GM18508 (cell line): ENCODE results near the gene DACH1.
"Not testable (repeated sequence)": the region's sequence is repeated elsewhere in the genome, so short reads cannot be mapped to it uniquely, and the experiment has no call there.

Source experiments
- ATAC-seq: cut with Tn5 transposase; IDR thresholded peaks from one replicate; pipeline ENCODE4 v1.9.1; 2021; ENCODE audit warnings: moderate number of reproducible peaks; ENCODE audit not compliant: insufficient read depth, unreplicated experiment

Gene DACH1

DNA sequence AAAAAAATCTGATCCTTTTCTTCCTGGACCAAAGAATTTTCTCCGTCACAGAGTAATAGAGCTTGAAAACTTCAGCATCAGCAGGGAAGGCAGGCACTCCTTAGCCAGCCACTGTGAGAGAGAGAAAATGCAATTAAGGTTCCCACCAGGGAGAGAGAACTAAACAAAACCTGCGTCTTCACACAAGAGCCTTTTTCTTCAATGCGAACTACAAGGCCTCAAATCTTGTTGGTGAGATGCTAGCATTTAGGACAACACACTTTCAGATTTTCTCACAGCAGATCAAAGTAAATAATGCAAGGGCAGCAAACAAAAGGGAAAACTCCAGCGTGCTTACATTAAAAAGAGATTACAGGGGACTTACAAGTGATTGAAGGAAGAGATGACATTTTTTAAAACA is 80.1 kb downstream of the DACH1 start:
- no peak for ATAC-seq

DNA sequence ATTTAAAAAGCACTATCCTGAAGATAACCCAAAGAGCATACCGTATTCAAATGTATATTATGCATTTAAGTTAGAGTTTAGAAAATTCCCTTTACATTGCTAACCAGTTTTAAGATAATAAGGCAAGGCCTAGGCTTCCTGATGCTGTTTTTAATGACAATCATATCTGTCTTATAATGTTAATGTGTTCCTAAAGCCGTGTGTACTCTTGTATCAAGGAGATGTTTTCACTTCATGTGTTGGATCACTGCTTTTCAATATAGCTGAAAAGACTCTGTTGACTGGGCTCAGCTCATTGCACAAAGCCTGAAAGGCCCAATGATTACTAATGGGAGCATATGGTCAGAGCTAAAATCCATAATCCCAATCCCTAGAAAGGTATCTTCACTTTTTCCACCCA is 81.6 kb downstream of the DACH1 start:
- no peak for ATAC-seq

DNA sequence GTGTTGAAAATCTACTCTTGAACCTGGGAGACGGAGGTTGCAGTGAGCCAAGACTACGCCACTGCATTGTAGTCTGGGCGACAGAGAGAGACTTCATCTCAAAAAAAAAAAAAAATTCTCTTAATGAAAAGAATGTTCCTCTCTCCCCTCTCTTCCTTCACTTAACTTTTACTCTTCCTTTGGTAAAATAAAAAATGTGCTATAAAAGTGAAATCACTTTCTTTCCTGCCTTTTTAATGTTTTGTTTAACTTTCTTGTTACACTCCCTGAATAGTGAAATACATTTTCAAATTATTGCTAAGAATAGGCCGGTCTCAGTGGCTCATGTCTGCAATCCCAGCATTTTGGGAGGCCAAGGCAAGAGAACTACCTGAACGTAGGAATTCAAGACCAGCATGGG is 86.5 kb downstream of the DACH1 start:
- ATAC-seq, result no peak

DNA sequence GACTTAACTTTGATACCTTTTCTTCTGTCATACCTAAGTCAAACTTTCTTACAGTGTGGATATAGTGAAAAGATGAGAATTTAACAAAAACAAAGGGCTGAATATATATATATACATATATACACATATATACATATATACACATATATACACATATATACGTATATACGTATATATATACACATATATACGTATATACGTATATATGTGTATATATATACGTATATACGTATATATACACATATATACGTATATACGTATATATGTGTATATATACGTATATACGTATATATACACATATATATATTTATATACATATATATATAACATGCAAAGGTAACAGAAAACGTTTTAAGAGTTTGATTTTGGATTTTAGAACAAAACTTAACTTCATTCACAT is 88.0 kb downstream of the DACH1 start:
- ATAC-seq, result not testable (repeated sequence)

DNA sequence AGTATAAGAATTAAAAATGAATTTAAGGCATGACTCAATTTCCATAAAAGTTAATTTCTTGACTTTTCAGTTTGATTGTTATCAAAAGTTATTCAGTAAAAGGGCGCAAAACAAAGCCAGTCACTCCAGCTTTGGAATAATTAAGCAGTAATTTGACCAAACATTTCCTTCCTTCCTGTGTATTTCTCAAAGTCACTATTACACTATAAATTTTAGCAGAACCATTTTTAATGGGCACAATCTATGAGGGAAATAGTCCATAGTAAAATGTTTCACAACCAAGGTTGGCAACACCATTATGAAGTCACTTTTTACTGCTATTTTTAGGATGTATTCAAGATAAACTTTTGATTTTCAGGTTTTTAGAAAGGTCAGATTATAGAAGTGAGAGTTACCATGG is 91.0 kb downstream of the DACH1 start:
- no peak for ATAC-seq

DNA sequence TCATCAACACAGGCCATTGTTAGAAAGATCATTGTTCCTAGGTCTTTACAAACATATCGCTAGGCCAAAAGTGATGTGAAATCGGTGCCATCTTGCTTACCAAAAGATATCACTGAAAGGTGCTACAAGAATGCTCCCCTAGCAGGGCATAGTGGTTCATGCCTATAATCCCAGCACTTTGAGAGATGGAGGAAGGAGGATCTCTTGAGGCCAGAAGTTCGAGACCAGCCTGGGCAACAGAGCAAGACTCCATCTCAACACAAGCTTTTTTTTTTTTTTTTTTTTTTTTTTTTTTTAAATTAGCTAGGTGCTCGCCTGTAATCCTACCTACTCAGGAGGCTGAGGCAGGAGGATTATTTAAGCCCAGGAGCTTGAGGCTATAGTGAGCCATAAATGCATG is 92.1 kb downstream of the DACH1 start:
- ATAC-seq, result no peak

DNA sequence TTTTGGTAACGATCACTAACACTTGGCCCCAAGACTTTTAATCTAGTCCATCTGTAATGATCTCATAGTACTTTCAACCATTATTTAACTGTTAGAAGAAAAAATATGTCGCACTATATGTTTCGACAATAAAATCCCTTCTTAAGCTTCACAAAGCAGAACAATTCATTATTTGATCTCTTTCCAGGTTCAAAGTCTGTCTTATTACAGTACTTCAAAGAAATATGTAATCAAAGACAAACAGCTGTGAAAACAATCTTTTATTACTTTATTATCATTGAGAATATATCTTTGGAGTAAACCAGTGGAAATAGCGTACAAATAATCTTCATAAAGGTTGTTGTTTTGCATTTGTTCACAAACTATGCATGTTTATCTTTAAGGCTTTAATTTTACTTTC is 93.5 kb downstream of the DACH1 start:
- ATAC-seq, result no peak

DNA sequence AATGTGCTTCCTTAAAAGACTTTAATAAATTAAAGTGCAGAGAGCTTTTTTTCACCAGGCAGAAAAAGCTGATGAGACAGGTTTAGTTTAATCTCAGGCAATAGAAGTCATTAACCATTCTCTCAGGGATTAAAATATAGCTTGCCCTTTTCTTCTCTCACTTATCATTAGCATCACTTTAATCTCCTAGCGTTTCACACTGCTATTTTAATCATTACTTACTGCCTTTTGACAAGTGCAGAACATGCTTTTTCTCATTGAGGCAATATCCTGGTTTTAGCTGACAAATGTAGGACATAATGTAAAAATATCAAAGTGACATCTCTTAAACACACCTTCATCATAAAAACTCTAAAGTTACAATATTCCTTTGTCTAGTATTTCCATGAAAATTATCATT is 94.6 kb downstream of the DACH1 start:
- no peak for ATAC-seq

DNA sequence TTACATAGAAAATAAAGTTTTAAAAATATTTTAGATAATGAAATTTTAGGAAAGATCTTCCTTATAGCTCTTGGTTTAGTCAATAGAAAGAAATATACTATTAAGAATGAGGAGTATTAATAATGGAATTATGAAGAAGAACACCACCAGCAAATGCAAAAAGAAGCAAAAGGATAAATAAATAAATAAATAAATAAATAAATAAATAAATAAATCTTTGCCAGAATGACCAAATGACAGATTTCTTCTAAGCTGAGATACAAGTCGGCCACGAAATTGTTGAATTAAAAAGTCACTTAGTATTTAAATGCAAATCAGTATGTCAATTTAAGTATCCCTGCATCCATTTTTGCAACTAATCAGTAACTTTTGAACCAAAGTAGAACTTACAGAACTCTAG is 95.9 kb downstream of the DACH1 start:
- no peak for ATAC-seq

DNA sequence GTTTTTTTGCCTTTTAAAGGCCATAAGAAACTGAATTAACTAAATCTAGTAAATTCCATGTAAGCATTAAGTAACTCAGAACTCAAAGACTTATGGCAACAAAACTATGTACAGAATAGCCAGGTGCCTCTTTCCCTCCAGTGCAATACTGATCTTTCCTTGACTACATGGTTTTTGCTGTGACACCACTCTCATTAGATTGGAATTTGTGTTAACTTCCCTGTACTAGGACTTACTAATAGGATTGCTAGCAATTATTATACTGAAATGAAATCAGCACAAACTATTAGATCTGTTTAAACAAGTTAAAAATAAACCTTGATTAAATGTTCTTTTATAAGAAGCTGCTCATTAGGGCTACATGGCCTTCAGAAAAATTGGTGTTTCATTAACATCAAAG is 96.3 kb downstream of the DACH1 start:
- ATAC-seq, result no peak

DNA sequence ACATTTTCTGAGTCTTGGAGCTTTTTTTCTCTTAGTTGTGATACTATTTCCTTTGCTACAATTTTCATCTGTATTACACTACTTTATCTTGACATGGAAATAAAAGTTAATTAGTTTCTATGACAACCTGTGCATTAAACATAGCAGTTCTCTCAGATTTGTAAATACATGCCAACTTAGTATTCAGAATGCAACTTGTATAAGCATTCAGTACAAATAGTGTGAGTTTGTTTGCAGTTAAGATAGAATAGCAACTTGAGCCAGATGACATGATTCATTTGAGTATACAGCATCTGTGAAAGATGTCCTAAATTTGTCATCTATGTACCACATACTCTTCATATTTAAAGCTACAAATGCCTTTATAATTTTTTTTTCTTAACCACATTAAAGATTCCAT is 98.1 kb downstream of the DACH1 start:
- no peak for ATAC-seq

DNA sequence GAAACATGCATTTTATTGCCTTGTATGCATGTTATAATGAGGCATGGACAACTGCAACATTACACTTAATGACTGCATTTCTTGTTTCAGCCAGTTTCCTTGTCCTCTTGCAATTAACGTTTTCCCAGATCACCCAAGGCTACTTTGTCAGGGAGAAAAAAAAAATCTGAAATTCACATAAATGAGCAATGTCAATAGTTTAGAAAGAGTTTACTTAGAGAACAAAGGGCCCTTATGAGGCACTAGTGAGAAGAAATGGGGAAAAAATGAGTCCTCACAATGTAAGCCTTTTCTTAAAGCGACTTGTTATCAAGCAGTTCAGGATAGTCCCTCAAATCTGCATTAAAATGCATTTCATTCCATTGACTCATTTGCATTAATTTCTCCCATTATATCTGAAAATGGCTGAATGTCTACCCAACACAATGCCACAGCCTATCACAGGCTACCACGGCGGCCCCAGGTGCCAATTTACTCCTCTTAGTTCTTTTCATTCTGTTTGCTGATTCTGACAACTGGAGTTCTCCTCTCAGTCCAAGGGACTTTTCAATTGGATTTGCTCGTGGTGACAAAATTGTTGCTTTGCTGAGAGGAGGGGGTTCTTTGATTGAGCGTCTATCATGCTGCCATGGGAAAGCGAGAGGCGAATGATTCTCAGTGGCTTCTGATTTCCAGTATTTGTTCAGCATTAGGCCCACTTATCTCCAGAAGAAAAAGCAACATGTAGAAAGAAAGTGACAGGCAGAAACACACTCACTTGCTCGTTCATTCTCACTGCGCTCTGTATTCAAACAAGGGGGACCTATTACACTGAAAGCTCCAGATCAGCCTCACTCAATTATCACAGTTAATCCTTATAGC is 107.1 kb downstream of the DACH1 start:
- no peak for ATAC-seq

DNA sequence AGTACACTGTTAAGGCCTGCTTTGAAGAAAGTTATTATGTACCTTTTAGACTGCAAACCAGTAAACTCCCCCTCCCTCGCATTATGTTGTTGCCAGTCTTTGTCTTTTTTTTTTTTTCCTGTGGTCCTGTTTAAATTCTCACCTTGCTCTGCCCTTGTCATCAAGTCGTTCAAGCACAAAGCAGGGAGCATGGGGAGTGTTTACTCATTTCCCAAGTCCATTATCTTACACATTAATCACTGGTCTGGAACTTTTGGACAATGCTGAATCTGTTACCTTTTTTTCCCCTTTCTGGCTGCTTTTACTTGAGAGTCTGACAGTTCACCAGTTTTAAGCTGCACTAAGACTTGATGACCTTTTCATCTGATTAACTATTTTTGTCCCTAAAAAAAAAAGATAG is 108.2 kb downstream of the DACH1 start:
- no peak for ATAC-seq

DNA sequence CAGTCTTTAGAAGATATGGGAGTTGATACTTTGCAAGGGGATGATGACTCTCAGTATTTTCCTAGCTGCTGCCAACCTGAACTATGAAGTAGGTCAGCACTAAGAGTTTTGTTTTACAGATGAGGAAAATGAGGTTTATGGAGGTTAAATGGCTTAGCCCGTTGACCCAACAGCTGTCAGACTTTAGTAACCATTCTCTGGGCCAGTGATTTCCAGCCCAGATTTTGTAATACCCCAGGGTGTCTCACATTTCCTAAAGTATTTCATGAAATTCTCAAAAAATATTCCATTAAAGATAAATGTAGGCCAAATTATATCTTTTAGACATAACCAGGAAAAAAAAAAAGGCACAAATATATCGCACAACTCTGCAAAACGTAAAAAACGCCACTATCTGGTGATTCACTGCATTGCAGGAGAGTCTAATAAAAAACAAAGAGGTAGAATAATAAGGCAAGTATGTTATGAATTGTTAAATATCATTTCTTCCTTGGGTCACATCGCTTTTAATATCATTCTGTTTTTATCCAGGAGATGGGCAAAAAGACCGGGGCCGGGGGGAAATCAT is 112.5 kb downstream of the DACH1 start:
- no peak for ATAC-seq

DNA sequence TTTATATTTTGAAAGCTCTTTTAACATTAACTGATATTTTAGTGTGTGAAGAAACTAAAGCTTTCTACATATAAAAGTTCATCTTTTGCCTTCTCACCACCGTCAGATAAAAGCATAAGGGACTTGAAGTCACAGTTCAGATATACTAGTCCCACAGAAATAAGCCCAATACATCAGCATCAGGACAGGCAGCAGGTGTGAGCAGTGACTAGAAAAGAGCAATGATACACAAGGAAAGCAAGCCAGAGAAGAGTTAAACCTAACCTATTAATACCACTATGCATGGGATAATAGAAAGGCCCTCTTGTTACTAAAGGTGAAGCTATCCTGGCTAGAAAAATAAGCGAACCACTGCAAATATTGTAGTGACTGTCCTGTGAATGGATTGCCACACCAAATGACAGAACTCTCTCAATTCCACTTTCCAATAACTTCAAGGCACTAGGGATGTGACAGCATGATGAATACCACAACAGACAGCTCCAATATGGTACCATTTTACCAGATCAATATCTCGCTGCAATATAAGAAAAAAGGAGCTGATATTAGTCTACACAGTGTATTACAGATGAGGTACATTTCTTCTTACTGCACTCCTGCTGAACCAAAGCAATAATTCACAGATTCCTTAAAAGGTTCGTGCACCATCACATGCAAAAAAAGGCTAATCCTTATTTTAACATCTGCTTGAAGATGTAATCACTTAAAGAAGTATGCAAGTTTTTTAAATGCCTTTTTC is 114.1 kb downstream of the DACH1 start:
- no peak for ATAC-seq

DNA sequence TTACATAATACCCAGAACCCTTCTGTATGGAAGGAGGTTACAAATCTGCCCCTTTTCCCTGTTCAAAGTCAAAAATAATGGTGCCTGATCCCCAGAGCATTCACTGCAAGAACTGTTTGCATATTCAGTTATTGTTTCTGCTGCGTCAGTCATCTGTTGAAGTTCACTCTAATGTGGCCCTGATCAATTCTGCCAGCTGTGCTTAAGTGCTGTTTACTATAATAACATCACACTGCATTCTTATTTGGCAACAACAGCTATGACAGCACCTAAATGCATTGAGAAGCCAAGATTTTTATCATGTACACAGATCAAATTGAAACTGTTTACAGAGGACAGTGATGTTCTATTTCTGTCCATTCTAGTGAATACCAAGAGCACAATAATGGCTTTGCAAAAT is 115.9 kb downstream of the DACH1 start:
- ATAC-seq, result no peak

DNA sequence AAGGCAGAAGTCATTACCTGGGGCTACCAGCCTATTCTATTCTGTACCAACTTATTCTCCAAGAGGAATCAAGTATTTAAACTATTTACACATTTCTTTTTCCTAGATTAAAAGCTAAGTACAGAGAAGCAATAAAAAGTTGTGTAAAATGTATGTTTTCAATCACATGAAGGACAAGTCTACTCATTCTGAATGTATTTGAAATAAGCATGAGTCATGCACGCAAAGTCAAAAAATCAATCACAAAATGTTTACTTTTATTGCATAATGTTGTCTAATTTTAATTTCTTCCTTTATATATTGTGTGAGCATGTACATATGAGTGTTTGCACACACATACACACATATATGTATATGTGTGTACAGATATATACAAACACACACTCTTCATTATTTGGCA is 136.7 kb downstream of the DACH1 start:
- ATAC-seq, result no peak

DNA sequence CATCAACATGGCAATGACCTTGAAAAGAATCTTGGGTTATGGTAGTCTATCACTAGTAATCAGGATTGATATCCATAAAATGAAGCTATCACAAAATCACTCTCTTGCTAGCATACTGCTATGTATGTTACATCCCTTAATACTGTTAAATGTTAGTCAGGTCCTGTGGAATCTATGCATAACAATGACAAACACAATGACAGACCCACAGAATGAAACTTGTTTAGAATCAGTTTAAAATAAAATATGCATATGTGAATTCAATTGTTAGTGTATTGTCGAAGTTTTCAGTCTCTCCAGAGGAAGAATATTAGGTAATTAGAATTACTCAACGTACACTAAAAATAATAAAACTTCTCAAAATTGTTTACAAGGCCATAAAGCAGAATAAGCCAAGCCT is 137.6 kb downstream of the DACH1 start:
- ATAC-seq, result no peak

DNA sequence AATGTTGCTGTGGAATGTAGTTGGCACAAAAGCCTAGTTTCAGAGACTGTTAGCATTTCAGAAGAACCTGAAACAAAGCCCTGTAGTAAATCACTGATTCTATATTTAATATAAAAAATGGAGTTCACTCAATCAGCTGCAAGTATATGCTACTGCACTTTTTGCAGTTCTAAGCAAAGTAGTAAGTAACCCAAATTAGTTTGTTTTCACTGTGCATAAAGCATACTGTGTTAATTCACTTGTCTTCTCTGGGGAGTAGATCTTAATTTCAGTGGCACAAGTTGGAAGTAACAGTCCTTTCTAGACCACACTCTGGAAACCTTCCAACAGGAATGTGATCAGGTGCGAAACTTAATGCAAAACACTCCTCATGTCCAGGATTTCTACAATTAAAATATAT is 139.3 kb downstream of the DACH1 start:
- ATAC-seq, result no peak

DNA sequence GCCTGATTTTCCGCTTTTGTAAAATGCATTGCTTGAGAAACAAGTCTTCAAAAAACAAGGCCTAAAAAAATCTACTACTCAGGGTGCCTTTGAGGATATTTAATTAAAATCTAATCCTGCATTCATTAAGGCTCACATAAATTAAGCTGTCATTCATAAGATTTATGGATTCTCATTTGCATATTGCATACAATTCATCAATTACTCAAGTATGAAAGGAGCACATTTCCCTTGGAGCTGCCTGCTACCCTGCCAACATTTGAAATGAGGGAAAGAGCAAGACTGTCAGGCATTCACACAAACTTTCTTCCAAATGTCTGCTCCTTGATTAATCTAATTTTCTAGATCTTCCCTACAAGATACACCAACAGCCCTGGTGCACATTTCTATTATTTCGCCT is 140.0 kb downstream of the DACH1 start:
- no peak for ATAC-seq

DNA sequence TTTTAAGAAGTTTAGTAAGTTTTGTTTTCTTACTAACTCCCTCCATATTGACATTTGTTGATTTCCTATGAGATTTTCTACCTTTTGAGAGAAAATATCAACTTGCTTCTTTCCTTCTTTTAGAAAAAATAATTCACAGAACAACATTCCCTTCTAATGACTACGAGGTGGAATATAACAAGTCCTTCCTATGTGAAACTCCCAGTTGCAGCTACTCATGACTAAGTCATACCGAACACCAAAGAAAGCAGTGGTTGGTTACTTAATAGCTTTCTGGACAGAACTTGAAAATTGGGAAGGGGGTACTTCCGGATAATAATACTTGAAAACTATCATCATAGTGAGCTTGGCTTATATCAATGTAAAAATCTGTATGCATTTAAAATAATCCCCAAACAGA is 144.8 kb downstream of the DACH1 start:
- ATAC-seq, result no peak

DNA sequence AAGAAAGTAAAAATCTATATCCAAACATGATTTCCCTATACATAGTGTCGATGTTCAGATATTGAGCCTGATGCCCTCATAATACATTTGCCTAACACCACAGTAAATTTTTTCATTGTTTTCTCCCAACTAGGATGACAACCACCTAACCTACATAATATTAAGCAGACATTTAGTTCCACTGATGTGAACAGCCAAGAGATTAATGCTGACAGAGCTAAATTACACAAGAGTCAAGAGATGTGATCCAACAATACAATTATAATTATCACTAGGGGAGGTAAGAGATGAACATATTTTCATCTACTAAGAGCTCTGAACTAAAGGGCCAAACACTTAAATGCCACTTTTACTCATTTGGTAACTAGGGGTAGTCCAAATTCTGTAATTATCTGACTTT is 145.9 kb downstream of the DACH1 start:
- no peak for ATAC-seq
